Testis (tissue), 3 donors: Measurements from ENCODE around the gene TCHP. TPM values are rescaled to one million over a fixed set of nuclear protein-coding genes. Genes with fewer than 3 reads are reported as not detected.
A peak's percentile ranks its signal among the peaks of the same experiment; 100 is the strongest.

Experiments
- DNase-seq: peaks from one replicate; pipeline ENCODE4 v3.0.0-alpha.2; 2019
- H3K27ac ChIP-seq, 2 donors: fragments of 200-600 bp; sonication (generic); one replicate each; pipeline ENCODE4 v1.5.1; 2019
- H3K27me3 ChIP-seq: fragments of 200-600 bp; sonication (generic); one replicate; pipeline ENCODE4 v1.5.1; 2019
- H3K36me3 ChIP-seq: fragments of 200-600 bp; sonication (generic); one replicate; pipeline ENCODE4 v1.5.1; 2017; ENCODE audit warnings: low read depth; ENCODE audit errors: missing control alignments
- H3K4me1 ChIP-seq: fragments of 200-600 bp; sonication (generic); one replicate; pipeline ENCODE4 v1.5.1; 2019
- H3K4me3 ChIP-seq, 2 donors: fragments of 200-600 bp; sonication (generic); one replicate each; pipeline ENCODE4 v1.5.1; 2017 to 2019
- H3K9me3 ChIP-seq: fragments of 200-600 bp; sonication (generic); one replicate; pipeline ENCODE4 v1.5.1; 2017
- POLR2A ChIP-seq: fragments of 450-650 bp; IDR thresholded peaks from one replicate; pipeline ENCODE4 v1.6.1; 2017; ENCODE audit warnings: antibody characterized with exemption, mild to moderate bottlenecking, moderate library complexity
- WGBS, 2 donors: methylation state at CpG; one replicate each; pipeline ENCODE4 v1.1.5; 2018; 5-methylcytosine and 5-hydroxymethylcytosine counted together
- intact Hi-C: fragments of 100-400 bp; cut with DNase I; formaldehyde crosslinking; loops from one replicate; pipeline ENCODE4 v1.15.1; 2023; ENCODE audit warnings: low total_unique reads
- polyA plus RNA-seq: library from polyadenylated mRNA; stranded (reverse); fragments of 350-450 nt; fragmentation: Illumina TruSeq; extraction: RNeasy Lipid Tissue Mini Kit (QIAGEN cat#74804); gene quantifications from one replicate; pipeline ENCODE4 v1.2.3, GENCODE V29; 2014; ENCODE audit warnings: low read depth, low replicate concordance; ENCODE audit not compliant: insufficient read depth
- total RNA-seq, 2 donors: library from RNA; depleted of rRNA; stranded (reverse); fragments of >200 nt; gene quantifications; one replicate each; pipeline ENCODE4 v1.2.3, GENCODE V29; 2016
- TF ChIP-seq, protein P1 (sequence below), 3 experiments: fragments of 450-650 bp in 2 of 3; fragments of 200-600 bp in 1 of 3; sonication (generic) in 1 of 3; IDR thresholded peaks; one replicate each; pipeline ENCODE4 v1.5.1; 2016 to 2019; ENCODE audit warnings: antibody characterized with exemption in 3 of 3, mild to moderate bottlenecking in 2 of 3, moderate library complexity in 1 of 3

The TCHP gene
- total and polyA plus RNA-seq, 3 donors from 2014 or later = 23.2 to 59.4 (median 38.0) TPM

- DNase-seq = no peak
- intact Hi-C loops = no loop called here
- Histone ChIP-seq H3K27me3 (no peaks in the 10 kb centered on the region), H3K9me3 (no peaks in the 10 kb centered on the region), H3K27ac (no peak overlapping the region), H3K36me3 (no peaks in the 10 kb centered on the region), H3K4me3 (no peak overlapping the region), H3K4me1 (peaks cover 19% of the 10 kb centered on the region)
- no peak for TF ChIP-seq POLR2A
- TF ChIP-seq, protein P1, sequence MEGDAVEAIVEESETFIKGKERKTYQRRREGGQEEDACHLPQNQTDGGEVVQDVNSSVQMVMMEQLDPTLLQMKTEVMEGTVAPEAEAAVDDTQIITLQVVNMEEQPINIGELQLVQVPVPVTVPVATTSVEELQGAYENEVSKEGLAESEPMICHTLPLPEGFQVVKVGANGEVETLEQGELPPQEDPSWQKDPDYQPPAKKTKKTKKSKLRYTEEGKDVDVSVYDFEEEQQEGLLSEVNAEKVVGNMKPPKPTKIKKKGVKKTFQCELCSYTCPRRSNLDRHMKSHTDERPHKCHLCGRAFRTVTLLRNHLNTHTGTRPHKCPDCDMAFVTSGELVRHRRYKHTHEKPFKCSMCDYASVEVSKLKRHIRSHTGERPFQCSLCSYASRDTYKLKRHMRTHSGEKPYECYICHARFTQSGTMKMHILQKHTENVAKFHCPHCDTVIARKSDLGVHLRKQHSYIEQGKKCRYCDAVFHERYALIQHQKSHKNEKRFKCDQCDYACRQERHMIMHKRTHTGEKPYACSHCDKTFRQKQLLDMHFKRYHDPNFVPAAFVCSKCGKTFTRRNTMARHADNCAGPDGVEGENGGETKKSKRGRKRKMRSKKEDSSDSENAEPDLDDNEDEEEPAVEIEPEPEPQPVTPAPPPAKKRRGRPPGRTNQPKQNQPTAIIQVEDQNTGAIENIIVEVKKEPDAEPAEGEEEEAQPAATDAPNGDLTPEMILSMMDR (IDR thresholded peaks at IDR 0.05) = no peak
- WGBS, 2 donors = 81 to 83% methylated on average over 14 to 15 of the region's 15 CpGs
Measured at GRCh38 chr12:109902891-109903418, 2.9 kb downstream of the TCHP start.

DNA sequence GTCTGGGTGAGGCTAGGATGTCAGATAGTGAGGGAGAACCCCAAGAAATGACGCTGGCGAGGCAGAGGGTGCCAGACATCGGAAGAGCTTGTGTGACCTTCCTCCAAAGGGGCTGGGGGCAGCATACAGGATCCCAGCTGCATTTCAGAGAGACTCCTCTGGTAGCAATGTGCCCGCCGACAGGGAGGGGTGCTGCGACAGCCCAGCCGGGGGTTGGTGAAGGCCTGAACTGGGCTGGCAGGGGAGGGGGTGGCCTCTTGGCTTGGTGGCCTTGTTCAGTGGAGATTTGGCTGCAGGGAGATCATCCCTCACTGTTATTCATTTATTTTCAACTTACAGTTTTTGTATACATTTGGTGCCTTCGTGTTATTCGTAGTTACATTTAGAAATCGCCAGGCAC lies 5.2 kb downstream of the TCHP start:
- Histone ChIP-seq H3K4me1 (peaks cover 13% of the 10 kb centered on the region), H3K9me3 (no peaks in the 10 kb centered on the region), H3K27ac (no peak overlapping the region), H3K36me3 (no peaks in the 10 kb centered on the region), H3K27me3 (no peaks in the 10 kb centered on the region), H3K4me3 (no peak overlapping the region)
- intact Hi-C loops = no loop called here
- DNase-seq = no peak
- TF ChIP-seq, protein P1 (IDR thresholded peaks at IDR 0.05) = no peak
- no peak for TF ChIP-seq POLR2A
- 87 to 89% methylated on average over 10 of the region's 10 CpGs for WGBS, 2 donors

- no peak for DNase-seq
- TF ChIP-seq POLR2A = no peak
- TF ChIP-seq, protein P1 (IDR thresholded peaks at IDR 0.05) = no peak
- H3K27ac ChIP-seq = no peak overlapping the region
- 83 to 84% methylated on average over 8 of the region's 8 CpGs for WGBS, 2 donors
- H3K4me3 ChIP-seq = no peak overlapping the region
- no peaks in the 10 kb centered on the region for H3K36me3 ChIP-seq
- H3K27me3 ChIP-seq = no peaks in the 10 kb centered on the region
- no peaks in the 10 kb centered on the region for H3K9me3 ChIP-seq
- intact Hi-C loops = no loop called here
- H3K4me1 ChIP-seq = no peaks in the 10 kb centered on the region
Measured at GRCh38 chr12:109910254-109910968, 10.3 kb downstream of the TCHP start.

GRCh38 chr12:109910969-109911348 lies 10.9 kb downstream of the TCHP start:
- Histone ChIP-seq H3K36me3 (no peaks in the 10 kb centered on the region), H3K4me3 (no peak overlapping the region), H3K27ac (no peak overlapping the region), H3K9me3 (no peaks in the 10 kb centered on the region), H3K27me3 (no peaks in the 10 kb centered on the region), H3K4me1 (no peaks in the 10 kb centered on the region)
- TF ChIP-seq POLR2A = no peak
- TF ChIP-seq, protein P1 (IDR thresholded peaks at IDR 0.05) = no peak
- 75 to 76% methylated on average over 9 to 12 of the region's 12 CpGs for WGBS, 2 donors
- DNase-seq = peak; percentile 21
- intact Hi-C loops = no loop called here
